ENCODE data around the gene ARSB. TPM values are rescaled to one million over a fixed set of nuclear protein-coding genes. Genes with fewer than 3 reads are reported as not detected.

Gene ARSB
- total and polyA plus RNA-seq, 2 donors (not counting 1 experiment from before 2014, with no cell fraction given), result 4.6 to 9.8 TPM

DNA sequence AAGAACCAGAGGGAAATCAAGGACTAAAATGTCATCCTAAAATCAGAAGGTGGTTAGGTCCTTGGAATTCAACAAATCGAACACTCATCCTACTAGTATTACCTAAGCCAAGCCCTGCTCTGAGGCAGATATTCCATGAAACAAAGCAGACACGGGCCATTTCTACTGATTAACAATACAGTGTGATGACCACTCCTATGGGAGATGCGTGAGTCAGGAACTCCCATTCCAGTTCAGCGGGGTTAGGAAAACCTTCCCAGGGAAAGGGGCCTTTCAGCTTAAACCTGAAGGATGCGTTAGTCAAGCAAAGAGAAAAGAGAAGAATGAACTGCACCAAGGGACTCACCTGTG is 218.7 kb downstream of the ARSB start:
- peaks cover 55% of the 10 kb centered on the region for H3K4me1 Mint-ChIP-seq
- peaks cover 6% of the 10 kb centered on the region for H3K9me3 Mint-ChIP-seq (ENCODE audit: insufficient read depth)
- 97% methylated on average over 3 of the region's 5 CpGs for WGBS (ENCODE audit: insufficient coverage)
- DNase-seq (no peak), ATAC-seq (ENCODE audit: low read depth) (no peak)
- Histone ChIP-seq H3K27me3 (replicated peaks in 1 of 4; ENCODE audit: control extremely low read depth in 1 of 4, control insufficient read depth in 3 of 4, insufficient read depth in 4 of 4, low read length in 3 of 4) (no peaks in the 10 kb centered on the region), H3K36me3 (replicated peaks in 1 of 2; ENCODE audit: control extremely low read depth in 1 of 2, control insufficient read depth in 1 of 2, extremely low read depth in 1 of 2, insufficient read depth in 2 of 2, low read length in 1 of 2) (no peaks in the 10 kb centered on the region), H3K4me2 (replicated peaks; ENCODE audit: low read depth, low read length, poor library complexity, severe bottlenecking) (no peak overlapping the region), H3K27ac (ENCODE audit: low read length in 2 of 2) (no peak overlapping the region), H3K9ac (ENCODE audit: low read length) (no peak overlapping the region), H3K9me3 (ENCODE audit: control extremely low read depth in 1 of 3, control insufficient read depth in 2 of 3, insufficient read depth in 1 of 3, low read length in 2 of 3) (peaks cover 0 to 5% (median 0%) of the 10 kb centered on the region in 3 donors), H3K79me2 (ENCODE audit: control insufficient read depth, insufficient read depth, low read length) (no peaks in the 10 kb centered on the region), H3K4me3 (ENCODE audit: control extremely low read depth in 1 of 5, extremely low read depth in 1 of 5, insufficient read depth in 1 of 5, low read depth in 2 of 5, low read length in 4 of 5) (no peak overlapping the region), H2AFZ (ENCODE audit: insufficient read depth, low read depth, low read length, poor library complexity, severe bottlenecking) (no peak overlapping the region), H4K20me1 (ENCODE audit: control insufficient read depth, insufficient read depth, low read length, poor library complexity, severe bottlenecking) (no peaks in the 10 kb centered on the region), H3K4me1 (ENCODE audit: control insufficient read depth in 2 of 2, insufficient read depth in 2 of 2, low read length in 2 of 2) (peaks cover 18 to 39% of the 10 kb centered on the region in 2 donors)
- POLR2A ChIA-PET, result no interaction called here
- no peak overlapping the region for H3K4me3 Mint-ChIP-seq
- H3K27ac Mint-ChIP-seq, result no peak overlapping the region
- H3K27me3 Mint-ChIP-seq, result no peaks in the 10 kb centered on the region
- intact Hi-C loops (cut with micrococcal nuclease), result loop anchor here (10.0 kb wide), 2 partner anchors 118 to 218 kb away; partner anchors contain the start of gene ARSB
- TF ChIP-seq, protein P1, sequence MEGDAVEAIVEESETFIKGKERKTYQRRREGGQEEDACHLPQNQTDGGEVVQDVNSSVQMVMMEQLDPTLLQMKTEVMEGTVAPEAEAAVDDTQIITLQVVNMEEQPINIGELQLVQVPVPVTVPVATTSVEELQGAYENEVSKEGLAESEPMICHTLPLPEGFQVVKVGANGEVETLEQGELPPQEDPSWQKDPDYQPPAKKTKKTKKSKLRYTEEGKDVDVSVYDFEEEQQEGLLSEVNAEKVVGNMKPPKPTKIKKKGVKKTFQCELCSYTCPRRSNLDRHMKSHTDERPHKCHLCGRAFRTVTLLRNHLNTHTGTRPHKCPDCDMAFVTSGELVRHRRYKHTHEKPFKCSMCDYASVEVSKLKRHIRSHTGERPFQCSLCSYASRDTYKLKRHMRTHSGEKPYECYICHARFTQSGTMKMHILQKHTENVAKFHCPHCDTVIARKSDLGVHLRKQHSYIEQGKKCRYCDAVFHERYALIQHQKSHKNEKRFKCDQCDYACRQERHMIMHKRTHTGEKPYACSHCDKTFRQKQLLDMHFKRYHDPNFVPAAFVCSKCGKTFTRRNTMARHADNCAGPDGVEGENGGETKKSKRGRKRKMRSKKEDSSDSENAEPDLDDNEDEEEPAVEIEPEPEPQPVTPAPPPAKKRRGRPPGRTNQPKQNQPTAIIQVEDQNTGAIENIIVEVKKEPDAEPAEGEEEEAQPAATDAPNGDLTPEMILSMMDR (IDR thresholded peaks at IDR 0.05), result no peak
- TF ChIP-seq EZH2 (IDR thresholded peaks at IDR 0.05; ENCODE audit: borderline replicate concordance, insufficient read depth, low read depth, low read length, poor library complexity, severe bottlenecking), result no peak
- CTCF ChIA-PET, result no interaction called here

DNA sequence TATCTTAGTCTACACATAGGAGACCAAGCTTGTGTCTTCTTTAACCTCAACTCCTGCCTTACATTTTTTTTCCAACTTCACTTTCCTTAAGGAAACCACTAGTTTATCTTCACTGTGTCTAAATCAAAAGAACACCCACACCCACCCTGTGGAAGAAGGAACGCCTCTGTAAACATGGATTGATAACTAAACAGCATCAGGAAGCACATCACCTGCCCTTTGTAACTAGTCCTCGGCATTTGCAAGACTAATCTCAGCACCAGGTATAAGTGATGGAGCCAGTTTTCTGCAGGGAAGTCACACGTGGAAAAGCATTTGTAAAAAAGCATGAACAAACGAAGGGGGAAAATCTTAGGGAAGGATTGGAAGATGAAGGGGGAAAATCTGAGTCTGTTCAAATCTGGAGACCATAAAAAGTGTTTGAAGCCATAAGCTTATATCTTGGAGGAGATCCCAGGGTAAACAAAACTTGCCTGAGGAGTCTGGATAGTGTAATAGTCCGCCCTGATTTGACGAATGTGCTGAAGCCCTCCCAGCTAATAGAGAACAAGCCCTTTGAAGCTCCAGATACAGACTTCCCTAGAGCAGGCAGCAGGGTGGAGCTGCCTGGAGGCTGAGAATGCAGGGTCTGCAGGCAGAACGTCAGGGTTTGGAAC is 219.2 kb downstream of the ARSB start:
- H3K9ac ChIP-seq (ENCODE audit: low read length), result no peak overlapping the region
- ChIA-PET POLR2A (no interaction called here), CTCF (interaction anchor here (0.7 kb wide), 1 partner anchor 27 kb away, joined by 4 read pairs; no protein-coding TSS in a partner anchor)
- no peak overlapping the region for H2AFZ ChIP-seq (ENCODE audit: insufficient read depth, low read depth, low read length, poor library complexity, severe bottlenecking)
- H3K9me3 ChIP-seq (ENCODE audit: control extremely low read depth in 1 of 3, control insufficient read depth in 2 of 3, insufficient read depth in 1 of 3, low read length in 2 of 3), result peaks cover 0 to 10% (median 3%) of the 10 kb centered on the region in 3 donors
- ATAC-seq (ENCODE audit: low read depth), result no peak
- intact Hi-C loops (cut with micrococcal nuclease), result loop anchor here (10.0 kb wide), 2 partner anchors 119 to 219 kb away; partner anchors contain the start of gene ARSB
- H3K79me2 ChIP-seq (ENCODE audit: control insufficient read depth, insufficient read depth, low read length), result no peaks in the 10 kb centered on the region
- no peaks in the 10 kb centered on the region for H3K27me3 ChIP-seq (replicated peaks in 1 of 4; ENCODE audit: control extremely low read depth in 1 of 4, control insufficient read depth in 3 of 4, insufficient read depth in 4 of 4, low read length in 3 of 4)
- Mint-ChIP-seq H3K4me3 (no peak overlapping the region), H3K4me1 (peaks cover 55% of the 10 kb centered on the region), H3K9me3 (ENCODE audit: insufficient read depth) (peaks cover 6% of the 10 kb centered on the region), H3K27me3 (no peaks in the 10 kb centered on the region), H3K27ac (no peak overlapping the region)
- H4K20me1 ChIP-seq (ENCODE audit: control insufficient read depth, insufficient read depth, low read length, poor library complexity, severe bottlenecking), result no peaks in the 10 kb centered on the region
- TF ChIP-seq, protein P1 (IDR thresholded peaks at IDR 0.05), result no peak
- TF ChIP-seq EZH2 (IDR thresholded peaks at IDR 0.05; ENCODE audit: borderline replicate concordance, insufficient read depth, low read depth, low read length, poor library complexity, severe bottlenecking), result no peak
- no peak overlapping the region for H3K4me3 ChIP-seq (ENCODE audit: control extremely low read depth in 1 of 5, extremely low read depth in 1 of 5, insufficient read depth in 1 of 5, low read depth in 2 of 5, low read length in 4 of 5)
- H3K4me2 ChIP-seq (replicated peaks; ENCODE audit: low read depth, low read length, poor library complexity, severe bottlenecking), result no peak overlapping the region
- peaks cover 20 to 40% of the 10 kb centered on the region in 2 donors for H3K4me1 ChIP-seq (ENCODE audit: control insufficient read depth in 2 of 2, insufficient read depth in 2 of 2, low read length in 2 of 2)
- H3K36me3 ChIP-seq (replicated peaks in 1 of 2; ENCODE audit: control extremely low read depth in 1 of 2, control insufficient read depth in 1 of 2, extremely low read depth in 1 of 2, insufficient read depth in 2 of 2, low read length in 1 of 2), result no peaks in the 10 kb centered on the region
- no peak overlapping the region for H3K27ac ChIP-seq (ENCODE audit: low read length in 2 of 2)
- 93% methylated on average over 4 of the region's 7 CpGs for WGBS (ENCODE audit: insufficient coverage)
- DNase-seq, result no peak
